Measurements from ENCODE around the gene PTDSS2.

DNA sequence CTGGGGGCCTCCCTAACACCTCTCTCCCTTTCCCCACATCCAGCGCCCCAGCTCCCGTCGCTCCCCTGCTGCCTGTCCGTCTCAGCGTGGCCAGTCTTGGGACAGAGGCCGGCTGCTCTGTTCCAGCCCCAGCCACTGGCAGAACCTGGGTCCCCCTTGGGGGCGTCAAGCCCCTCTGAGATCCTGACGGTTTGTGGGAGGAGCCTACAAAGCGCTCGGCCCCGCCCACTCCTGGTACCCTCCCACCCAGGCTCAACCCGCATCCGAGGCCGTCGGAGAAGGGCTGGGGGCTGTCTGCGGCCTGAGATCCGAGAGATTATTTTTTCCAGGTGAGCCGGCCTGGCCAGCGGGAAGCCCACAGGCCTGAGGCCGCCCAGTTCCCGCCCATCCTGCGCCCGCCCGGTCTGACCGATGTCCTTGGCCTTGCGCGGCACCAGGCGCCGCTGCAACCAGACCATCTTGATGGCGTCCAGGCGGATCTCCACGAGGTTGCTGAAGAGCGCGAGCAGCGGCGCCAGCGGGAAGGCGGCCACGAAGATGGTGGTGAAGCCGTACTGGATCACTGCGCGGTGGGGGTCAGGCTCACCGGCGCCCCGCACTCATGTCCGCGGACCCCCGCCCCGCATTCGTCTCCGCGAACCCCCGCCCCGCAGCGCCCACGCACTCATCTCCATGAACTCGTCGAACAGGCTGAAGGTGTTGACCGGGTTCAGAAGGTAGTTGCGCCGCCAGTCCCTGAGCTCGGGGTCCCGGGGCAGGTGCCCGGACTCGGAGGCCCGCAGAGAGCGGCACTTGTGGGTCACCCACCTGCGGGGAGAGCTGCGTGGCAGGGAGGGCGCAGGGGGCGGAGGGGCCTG, 29.8 kb upstream of the PTDSS2 start:
- TF ChIP-seq EZH2phosphoT487 (IDR thresholded peaks at IDR 0.05; ENCODE audit: borderline replicate concordance, low read length) = no peak
- TF ChIP-seq, protein P1, sequence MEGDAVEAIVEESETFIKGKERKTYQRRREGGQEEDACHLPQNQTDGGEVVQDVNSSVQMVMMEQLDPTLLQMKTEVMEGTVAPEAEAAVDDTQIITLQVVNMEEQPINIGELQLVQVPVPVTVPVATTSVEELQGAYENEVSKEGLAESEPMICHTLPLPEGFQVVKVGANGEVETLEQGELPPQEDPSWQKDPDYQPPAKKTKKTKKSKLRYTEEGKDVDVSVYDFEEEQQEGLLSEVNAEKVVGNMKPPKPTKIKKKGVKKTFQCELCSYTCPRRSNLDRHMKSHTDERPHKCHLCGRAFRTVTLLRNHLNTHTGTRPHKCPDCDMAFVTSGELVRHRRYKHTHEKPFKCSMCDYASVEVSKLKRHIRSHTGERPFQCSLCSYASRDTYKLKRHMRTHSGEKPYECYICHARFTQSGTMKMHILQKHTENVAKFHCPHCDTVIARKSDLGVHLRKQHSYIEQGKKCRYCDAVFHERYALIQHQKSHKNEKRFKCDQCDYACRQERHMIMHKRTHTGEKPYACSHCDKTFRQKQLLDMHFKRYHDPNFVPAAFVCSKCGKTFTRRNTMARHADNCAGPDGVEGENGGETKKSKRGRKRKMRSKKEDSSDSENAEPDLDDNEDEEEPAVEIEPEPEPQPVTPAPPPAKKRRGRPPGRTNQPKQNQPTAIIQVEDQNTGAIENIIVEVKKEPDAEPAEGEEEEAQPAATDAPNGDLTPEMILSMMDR (IDR thresholded peaks at IDR 0.05; ENCODE audit: low read depth, low read length, poor library complexity, severe bottlenecking) = no peak

All from DOHH2 (cell line).